RPMI7951 (cell line): ENCODE data around the gene BRAT1. TPM values are rescaled to one million over a fixed set of nuclear protein-coding genes. Genes with fewer than 3 reads are reported as not detected.
"Not testable (repeated sequence)": the region's sequence is repeated elsewhere in the genome, so short reads cannot be mapped to it uniquely, and the experiment has no call there.

Source experiments
- DNase-seq: peaks from one replicate; pipeline ENCODE4 v3.0.0-alpha.2; 2012; ENCODE audit warnings: low read depth
- total RNA-seq: library from RNA; depleted of rRNA; stranded (reverse); fragments of >200 nt; shearing (Covaris generic); gene quantifications from 2 replicates; pipeline ENCODE4 v1.2.3, GENCODE V29; 2014

The BRAT1 gene
- total RNA-seq, 1 experiment from 2014 or later, result 22.6 TPM

DNA sequence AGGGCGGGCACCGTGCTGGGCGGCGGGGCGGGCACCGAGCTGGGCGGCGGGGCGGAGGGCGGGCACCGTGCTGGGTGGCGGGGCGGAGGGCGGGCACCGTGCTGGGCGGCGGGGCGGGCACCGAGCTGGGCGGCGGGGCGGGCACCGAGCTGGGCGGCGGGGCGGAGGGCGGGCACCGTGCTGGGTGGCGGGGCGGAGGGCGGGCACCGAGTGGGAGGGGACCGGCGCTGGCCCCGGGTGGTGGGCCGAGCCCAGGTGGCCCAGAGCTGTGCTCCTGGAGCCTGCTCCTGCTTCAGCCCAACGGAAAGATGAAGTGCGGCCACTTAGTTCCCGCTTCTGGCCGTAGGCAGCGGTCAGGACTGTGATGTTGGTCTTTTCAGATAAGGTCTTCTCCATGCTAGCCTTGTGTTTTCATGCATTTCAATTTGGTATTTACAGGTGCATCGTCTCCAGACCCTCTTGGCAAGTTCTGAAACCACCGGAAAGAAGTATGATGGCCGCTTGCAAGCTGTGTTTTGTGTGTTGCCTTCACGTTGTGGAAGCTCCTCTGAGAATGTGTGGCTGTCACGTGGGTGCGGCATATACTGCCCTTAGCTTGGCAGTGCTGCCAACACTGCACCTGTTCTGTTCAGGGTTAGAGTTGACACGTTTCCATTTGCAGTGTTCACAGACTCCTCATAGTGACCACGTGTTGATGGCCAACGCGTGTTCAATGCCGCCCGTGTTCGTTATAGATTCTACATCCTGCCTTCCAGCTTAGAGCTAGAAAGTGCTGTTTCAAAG lies 28.7 kb upstream of the BRAT1 start:
- no peak for DNase-seq

DNA sequence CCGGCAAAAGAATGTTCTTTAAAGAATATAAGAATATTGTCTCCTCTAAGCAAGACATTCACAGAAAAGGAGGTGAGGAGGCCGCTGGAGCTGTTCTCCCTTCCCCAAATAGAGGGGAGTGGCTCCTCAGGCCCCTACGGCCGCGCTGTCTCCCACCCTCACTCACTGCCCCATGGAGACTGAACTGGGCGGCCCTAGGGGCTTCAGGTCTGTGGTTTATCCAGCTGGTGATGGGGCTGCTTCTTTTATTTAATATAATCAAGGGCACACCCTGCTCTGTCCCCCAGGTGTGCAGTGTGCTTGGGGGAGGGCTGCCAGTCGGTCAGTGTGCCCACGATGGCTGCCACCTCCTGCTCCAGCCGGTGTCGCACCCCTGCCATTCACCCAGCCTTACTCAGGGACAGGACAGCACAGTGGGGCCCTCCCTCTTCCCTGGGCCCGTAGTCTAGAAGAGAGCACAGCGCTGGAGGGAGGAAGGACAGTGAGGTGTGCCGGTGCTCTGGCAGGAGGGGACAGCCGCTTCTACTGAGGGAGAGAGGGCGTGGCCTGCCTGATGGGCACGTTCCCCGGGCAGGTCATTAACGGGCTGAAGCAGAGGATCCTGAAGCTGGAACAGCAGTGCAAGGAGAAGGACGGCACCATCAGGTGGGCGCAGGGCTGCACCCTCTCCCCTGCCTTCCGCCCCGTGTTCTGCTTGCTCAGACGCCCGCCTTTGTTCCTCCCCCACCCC lies 26.8 kb upstream of the BRAT1 start:
- no peak for DNase-seq

DNA sequence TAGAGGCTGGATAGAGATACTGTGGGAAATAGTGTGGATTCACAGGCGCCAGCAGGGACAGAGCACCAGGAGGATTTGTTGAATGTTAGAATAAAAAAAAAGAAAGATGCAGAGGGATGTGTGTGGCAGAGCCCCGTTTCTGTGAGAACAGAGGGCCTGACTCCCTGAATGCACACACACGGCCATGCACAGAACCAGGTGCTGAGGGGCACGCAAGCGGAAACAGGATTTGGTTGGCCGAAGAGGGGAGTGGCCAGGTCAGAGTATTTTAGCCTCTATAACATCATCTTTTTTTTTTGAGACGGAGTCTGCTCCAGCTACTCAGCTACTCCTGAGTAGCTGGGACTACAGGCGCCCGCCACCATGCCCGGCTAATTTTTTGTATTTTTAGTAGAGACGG lies 25.3 kb upstream of the BRAT1 start:
- DNase-seq, result no peak

DNA sequence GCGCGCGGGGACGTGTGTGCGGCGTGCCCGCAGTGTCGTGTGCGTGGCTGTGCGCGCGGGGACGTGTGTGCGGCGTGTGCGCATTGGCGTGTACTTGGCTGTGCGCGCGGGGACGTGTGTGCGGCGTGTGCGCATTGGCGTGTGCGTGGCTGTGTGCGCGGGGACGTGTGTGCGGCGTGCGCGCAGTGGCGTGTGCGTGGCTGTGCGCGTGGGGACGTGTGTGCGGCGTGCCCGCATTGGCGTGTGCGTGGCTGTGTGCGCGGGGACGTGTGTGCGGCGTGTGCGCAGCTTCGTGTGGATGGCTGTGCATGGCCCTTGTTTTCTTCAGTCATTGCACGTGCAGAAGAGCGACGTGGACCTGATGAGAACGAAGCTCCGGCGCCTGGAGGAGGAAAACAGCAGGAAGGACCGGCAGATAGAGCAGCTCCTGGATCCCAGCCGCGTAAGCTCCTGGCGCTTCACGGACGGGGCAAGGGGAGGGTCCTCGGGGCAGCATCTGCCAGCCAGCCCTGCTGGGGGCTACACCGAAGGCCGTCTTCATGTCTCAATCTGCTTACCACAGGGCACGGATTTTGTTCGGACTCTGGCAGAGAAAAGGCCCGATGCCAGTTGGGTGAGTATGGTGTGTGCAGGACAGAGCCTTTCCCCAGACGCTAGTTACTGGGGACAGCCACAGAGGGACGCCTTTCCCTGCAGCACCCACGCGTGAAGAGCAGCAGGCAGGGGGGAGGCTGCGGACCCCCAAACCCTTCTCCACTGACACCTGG lies 22.8 kb upstream of the BRAT1 start:
- DNase-seq, result no peak

DNA sequence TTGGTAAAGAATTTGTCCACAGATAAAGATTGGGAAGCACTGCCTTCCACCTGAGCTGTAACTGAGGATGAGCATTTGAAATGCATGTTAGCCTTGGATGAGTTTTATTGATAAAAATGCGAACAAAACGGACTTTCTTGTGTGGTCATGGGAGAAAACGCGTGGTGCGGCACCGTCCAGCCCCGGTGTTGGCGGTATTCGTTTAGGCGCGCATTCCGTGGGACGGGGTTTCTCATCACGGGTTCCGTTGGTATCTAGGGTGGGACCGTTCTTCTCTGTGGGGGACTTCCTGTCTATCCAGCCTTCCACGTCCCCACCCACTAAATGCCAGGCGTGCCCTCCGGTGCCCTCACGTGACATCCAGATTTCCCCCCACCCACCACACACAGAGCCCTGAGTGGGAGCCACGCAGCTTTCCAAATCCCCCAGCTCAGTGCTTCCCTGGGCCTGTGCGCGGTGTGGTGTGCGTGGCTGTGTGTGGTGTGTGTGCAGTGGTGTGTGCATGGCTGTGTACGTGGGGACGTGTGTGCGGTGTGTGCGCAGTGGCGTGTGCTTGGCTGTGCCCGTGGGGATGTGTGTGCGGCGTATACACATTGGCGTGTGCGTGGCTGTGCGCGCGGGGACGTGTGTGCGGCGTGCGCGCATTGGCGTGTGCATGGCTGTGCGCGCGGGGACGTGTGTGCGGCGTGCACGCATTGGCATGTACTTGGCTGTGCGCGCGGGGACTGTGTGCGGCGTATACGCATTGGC lies 21.6 kb upstream of the BRAT1 start:
- DNase-seq, result no peak

DNA sequence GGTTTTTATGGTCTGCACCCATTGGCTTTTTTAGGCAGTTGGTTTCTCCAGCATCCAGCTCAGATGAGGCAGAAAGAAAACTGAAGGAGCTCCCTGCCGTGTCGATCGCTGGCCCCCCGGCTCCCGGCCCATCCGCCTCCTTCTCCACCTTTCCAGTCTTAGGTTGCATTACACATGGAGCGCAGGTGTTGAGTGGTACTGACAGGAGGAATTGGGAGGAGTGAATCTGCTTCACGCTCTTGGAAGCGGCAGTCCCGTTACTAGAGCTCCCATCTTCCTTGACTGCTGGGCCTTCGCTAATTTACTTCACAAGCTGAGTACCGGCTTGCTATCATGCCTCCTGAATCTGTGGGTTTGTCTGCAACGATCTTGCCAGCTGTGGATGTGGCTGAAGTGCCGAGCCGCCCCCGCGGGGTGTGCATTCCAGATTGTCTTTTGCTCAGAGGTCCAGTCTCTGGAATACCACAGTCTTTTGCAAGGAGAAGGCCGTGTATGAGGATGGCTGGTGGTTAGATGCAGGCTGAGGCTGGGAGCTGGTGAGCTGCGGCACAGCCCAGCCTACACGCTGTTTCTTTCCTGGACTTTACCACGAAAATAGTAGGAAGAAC lies 20.5 kb upstream of the BRAT1 start:
- no peak for DNase-seq

DNA sequence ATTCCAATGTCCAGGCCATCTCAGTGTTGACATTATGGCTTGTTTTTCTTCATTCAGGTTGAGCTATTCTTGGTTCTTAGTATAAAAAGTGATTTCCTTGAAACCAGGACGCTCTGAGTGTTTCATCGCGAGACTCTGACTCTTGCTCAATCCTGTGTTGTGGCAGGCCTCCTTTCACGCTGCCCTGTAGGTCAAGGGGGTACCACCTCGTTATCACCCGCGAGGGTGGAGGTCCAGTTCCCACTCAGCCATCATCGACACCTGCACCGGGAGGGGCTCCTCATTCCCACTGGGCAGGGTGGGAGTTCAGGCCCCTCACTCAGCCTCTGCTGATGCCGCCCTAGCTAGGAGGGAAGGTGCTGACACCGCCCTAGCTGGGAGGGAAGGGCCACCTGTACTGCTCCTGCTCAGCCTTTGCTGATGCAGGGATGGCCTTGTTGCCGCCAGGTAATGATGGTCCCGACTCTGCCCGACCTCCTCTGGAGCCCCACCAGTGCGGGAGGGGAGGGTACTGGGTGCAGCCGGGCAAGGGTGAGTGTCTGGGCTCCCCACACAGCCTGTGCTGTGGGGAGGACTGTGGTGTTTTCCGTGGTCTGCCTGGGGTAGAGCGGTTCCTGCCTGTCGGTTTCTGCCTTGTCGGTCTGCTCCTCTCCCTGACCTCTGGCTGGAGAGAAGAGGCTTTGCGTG lies 19.9 kb upstream of the BRAT1 start:
- no peak for DNase-seq

DNA sequence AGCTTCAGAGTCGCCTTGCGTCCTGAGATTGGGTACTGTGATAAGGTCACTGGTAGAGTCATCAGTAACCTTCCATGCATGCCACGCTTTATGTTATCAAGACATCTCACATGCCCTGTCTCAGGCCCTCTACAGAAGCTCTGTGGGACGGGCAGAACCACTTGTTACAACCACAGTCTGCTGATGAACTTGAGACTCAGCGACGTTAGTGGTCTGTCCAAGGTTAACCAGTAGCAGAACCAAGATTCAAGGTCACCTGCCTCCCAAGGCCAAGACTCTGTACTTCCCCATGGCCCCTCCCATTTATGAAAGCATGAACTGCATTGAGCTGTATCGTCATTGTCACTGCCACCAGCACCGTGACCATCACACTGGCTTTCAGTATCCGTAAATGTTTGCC lies 18.4 kb upstream of the BRAT1 start:
- no peak for DNase-seq

DNA sequence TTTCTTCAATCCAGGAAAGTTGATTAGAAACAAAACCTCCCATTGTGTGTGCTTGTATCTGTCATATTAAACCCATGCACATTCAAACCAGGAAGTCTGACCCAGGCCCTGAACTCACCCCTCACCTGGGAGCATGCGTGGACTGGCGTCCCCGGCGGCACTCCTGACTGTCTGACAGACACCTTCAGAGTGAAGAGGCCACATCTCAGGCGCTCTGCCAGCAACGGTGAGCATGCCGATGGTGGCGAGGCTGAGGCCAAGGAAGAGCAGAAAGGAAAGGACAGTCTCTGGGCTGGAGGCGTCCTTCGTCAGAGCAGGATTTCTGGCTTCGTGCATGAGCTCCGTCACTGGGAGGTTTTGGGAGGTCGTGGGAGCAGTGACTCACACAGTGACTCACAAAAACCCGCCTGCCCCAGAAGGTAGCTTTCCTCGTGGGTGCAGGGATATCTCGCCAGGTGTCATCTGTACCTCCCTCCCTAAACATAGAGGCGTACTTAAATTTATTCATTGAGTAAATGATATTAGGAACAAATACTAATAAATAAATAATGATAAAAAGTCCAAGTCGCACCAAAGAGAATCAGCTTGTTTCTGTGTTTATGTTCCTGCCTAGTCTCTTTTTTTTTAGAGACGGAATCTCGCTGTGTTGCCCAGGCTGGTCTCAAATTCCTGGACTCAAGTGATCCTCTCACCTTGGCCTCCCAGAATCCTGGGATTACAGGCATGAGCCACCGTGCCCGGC lies 16.9 kb upstream of the BRAT1 start:
- DNase-seq, result peak; percentile 75

DNA sequence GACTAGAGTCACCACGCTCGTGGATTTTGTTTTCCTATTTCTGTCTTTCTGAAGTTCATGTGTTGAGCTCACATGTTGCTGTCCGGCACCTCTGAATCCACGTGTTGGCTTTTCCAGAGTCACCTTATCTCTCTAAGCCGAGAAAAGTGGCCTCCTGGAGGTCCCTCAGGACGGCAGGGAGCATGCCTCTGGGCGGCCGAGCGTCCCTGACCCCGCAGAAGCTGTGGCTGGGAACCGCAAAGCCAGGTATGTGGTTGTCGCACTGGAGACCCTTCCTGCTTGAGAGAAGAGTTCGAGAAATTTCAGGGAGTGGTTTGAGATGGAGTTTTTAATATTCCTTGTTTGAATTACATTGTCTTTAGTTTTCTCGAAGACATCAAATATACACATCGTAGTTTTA lies 16.1 kb upstream of the BRAT1 start:
- DNase-seq, result no peak

DNA sequence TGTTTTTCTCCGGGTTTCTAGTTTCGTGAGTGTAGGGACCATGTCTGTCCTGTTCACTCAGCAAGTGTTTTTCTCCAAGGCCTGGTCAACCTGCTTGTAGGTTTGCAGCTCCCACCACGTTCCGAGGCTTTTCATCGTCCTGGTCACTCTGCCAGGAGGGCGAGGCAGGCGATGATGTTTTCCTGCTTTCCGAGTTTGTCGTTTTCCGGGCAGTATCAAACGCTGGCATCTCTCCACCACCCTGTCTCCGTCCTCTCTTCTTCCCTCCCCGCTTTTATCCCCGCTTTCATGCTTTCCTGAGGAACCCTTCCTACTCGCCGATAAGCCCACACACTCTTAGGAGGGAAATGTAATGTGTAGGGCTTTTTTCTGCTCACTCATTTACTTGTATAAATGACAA lies 14.7 kb upstream of the BRAT1 start:
- no peak for DNase-seq

DNA sequence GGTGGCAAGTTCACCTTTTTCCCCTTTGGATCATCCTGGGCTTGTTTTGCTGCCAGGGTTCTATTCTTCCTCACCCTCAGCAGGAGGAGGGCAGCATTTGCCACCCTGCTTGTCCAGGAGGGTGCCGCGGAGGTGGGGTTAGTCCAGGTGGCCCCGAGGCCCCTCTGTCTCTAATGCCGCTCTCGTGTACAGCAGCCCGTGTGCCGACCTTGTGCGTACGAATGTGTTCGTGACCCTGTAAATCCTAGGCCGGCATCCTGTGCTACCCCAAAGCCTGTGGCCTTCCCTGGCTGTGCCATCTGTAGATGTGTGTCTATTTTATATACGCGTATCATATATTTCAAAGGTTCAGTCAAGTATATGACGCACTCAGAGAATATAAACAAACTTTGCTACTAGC lies 14.1 kb upstream of the BRAT1 start:
- no peak for DNase-seq

DNA sequence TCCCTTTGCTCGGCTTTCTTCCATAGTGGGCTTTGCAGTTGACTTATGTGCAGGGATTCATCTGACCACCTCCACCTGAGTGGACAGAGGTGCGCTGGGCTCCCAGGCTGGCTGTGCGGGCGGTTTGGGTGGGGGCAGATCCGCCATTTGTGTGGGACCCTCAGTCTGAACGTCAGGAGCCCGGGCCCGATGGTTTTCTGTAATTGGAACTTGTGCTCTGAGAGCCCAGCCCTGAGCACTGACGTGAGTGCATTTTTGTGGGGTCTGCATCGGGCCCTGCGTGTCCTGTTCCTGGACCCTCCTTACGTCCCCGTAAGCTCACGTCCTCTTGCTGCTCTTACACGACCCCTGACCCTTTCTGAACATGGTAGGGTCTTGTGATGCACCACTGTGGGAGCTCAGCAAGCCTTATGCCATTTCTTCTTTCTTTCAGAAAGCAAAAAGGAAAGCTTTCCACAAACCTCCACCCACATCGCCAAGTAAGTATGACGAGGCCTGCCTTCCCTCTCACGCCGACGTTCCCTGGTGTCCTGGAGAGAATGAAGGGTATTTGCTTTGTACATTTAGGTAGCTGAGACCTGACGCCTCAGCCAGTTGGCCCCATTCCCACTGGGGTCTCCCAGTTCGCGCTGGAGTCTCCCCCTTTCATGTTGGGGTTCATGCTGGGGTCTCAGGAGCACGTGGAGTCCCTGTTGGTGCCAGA lies 13.3 kb upstream of the BRAT1 start:
- no peak for DNase-seq

DNA sequence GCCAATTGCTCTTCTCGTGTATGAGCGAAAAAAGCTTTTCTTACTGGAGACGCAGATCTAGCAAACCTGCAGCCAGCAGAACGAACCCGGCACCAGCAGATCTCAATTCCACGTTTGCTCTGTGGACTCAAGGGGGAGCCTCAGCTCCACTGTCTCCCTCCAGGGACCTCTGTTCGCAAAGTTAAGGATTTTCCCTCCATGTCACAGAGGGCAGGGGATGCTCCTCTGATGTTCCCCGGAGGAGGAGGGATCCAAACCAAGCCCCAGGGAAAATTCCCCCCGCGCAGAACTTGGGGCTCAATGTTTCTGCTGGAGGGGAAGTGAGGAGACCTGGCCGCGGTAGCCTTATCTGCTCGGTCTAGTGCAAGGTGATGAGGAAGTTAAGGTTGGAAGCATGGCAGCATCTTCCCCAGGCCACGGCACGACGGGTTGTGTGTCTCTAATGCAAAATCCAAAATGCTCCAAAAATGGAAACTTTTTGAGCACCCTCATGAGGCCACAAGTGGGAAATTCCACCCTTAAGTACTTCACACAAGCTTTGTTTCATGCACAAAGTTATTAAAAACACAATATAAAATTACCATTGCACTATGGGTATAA lies 12.5 kb upstream of the BRAT1 start:
- peak; percentile 39 for DNase-seq

DNA sequence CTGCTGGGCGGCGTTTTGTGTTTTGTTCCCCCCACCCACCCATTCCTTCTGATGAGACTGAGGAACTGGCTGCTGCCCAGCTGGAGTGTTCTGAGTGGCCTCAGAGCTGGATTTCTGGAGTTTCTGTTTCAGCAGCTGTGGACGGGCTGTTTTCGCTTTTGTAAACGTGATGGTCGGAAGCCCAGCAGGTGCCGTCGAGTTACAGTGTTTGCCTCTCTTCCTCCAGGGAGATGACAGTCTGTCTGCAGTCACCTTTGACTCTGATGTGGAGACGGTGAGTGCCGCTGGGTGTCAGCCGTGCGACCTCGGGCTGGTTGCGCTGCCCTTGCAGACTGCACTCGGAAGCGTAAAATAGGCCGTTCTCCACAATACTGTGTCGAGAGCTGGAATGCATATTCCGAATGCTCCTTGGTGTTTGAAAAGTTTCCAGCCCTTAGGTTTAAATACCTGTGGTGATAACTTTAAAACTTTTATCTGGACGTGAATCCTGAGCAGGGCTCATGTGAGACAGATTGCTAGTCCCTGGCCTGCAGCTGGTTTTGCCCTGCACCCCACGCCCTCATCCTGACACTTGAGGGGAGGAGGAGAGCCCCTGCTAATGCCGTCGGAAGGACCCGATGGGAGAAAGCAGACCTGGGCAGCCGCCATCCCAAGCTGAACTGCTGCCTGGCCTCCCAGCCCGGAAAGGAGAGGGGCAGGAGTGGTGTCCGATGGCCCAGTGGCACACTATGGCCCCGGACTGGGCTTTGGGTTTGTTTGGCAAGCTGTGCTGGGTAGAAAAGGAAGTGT lies 11.8 kb upstream of the BRAT1 start:
- DNase-seq, result no peak

DNA sequence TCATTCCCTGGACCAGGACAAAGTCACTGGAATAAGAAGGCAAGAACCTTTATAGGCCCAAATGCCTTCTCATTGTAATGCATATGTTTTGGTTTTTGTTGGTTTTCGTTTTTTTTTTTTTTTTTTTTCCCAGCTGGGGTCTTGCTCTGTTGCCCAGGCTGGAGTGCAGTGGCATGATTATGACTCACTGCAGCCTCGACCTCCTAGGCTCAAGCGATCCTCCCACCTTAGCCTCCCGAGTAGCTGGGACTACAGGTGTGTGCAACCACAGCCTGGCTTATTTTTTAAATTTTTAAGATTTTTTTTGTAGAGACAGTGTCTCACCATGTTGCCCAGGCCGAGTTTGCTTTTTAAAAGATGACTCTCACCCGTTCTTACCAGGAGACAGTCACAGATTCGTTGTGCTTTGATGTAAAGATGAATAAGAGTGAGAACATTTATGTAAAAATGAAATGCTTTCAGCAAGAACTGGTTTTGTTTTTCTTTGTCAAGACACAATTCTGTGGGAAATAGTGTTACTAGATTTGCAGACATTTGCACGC lies 11.1 kb upstream of the BRAT1 start:
- no peak for DNase-seq

DNA sequence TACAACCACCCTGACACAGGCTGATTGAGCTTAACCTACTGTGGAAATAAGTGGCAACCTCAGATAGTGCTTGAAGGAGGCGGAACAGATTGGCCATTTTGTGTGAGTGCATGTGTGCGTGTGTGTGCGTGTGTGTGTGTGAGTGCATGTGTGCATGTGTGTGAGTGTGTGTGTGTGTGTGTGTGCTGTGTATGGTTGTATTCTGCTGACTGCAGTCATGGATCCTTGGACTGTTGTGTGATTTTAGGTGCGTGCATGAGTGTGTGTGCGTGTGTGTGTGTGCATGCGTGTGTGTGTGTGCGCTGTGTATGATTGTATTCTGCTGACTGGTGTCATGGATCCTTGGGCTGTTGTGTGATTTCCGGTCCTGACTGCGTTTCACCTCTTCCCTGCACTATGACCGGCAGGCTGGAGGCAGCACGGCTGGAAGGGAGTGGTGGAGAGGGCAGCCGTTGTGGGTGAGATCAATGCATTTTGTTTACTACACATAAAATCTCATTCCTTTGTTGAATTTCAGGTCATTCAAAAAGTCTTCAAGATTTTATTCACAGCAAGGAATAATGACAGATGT lies 9.7 kb upstream of the BRAT1 start:
- DNase-seq, result no peak

DNA sequence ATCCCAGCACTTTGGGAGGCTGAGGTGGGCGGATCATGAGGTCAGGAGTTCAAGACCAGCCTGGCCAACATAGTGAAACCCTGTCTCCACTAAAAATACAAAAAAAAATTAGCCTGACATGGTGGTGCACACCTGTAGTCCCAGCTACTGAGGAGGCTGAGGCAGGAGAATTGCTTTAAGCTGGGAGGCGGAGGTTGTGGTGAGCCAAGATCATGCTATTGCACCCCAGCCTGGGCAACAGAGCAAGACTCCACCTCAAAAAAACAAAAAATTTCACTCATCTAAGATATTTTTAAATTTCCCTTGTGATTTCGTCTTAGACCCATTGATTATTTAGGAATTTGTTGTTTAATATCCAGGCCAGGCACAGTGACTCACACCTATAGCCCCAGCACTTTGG lies 8.6 kb upstream of the BRAT1 start:
- DNase-seq, result not testable (repeated sequence)
